Ascending aorta (tissue), 2 donors: Measurements from ENCODE around the gene CENPU. TPM values are rescaled to one million over a fixed set of nuclear protein-coding genes. Genes with fewer than 3 reads are reported as not detected.

Source experiments
- DNase-seq, 2 donors: peaks; one replicate each; pipeline ENCODE4 v3.0.0-alpha.2; 2019; ENCODE audit warnings: low spot score in 2 of 2
- H3K27ac ChIP-seq, 2 donors: fragments of 200-600 bp; sonication (generic); one replicate each; pipeline ENCODE4 v1.5.1; 2016 to 2017; ENCODE audit warnings: mild to moderate bottlenecking in 1 of 2
- H3K27me3 ChIP-seq: fragments of 200-600 bp; sonication (generic); one replicate; pipeline ENCODE4 v1.5.1; 2017
- H3K36me3 ChIP-seq, 2 donors: fragments of 200-600 bp; sonication (generic); one replicate each; pipeline ENCODE4 v1.5.1; 2016
- H3K4me1 ChIP-seq, 2 donors: fragments of 200-600 bp; sonication (generic); one replicate each; pipeline ENCODE4 v1.5.1; 2016 to 2017; ENCODE audit warnings: mild to moderate bottlenecking in 1 of 2
- H3K4me3 ChIP-seq, 2 donors: fragments of 200-600 bp; sonication (generic); one replicate each; pipeline ENCODE4 v1.5.1; 2016 to 2017; ENCODE audit warnings: mild to moderate bottlenecking in 1 of 2
- H3K9me3 ChIP-seq, 2 donors: fragments of 200-600 bp; sonication (generic); one replicate each; pipeline ENCODE4 v1.5.1; 2016
- intact Hi-C: fragments of 100-400 bp; cut with DNase I; formaldehyde crosslinking; loops from one replicate; pipeline ENCODE4 v1.15.1; 2023
- total RNA-seq: library from RNA; depleted of rRNA; stranded (reverse); fragments of >200 nt; gene quantifications from one replicate; pipeline ENCODE4 v1.1.0, GENCODE V29; 2016
- TF ChIP-seq, protein P1 (sequence below), 3 experiments: fragments of 200-600 bp in 2 of 3; fragments of 450-650 bp in 1 of 3; sonication (generic) in 2 of 3; IDR thresholded peaks; one replicate each; pipeline ENCODE4 v1.5.1; 2016 to 2019; ENCODE audit warnings: antibody characterized with exemption in 3 of 3, mild to moderate bottlenecking in 1 of 3, moderate library complexity in 1 of 3

CENPU gene
- total RNA-seq, 1 donor from 2014 or later = not detected

- no peak overlapping the region for H3K4me3 ChIP-seq
- intact Hi-C loops = no loop called here
- H3K4me1 ChIP-seq = no peaks in the 10 kb centered on the region
- no peaks in the 10 kb centered on the region for H3K27me3 ChIP-seq
- TF ChIP-seq, protein P1, sequence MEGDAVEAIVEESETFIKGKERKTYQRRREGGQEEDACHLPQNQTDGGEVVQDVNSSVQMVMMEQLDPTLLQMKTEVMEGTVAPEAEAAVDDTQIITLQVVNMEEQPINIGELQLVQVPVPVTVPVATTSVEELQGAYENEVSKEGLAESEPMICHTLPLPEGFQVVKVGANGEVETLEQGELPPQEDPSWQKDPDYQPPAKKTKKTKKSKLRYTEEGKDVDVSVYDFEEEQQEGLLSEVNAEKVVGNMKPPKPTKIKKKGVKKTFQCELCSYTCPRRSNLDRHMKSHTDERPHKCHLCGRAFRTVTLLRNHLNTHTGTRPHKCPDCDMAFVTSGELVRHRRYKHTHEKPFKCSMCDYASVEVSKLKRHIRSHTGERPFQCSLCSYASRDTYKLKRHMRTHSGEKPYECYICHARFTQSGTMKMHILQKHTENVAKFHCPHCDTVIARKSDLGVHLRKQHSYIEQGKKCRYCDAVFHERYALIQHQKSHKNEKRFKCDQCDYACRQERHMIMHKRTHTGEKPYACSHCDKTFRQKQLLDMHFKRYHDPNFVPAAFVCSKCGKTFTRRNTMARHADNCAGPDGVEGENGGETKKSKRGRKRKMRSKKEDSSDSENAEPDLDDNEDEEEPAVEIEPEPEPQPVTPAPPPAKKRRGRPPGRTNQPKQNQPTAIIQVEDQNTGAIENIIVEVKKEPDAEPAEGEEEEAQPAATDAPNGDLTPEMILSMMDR (IDR thresholded peaks at IDR 0.05) = no peak
- peak in 1 of 2 donors; percentile 51 for DNase-seq
- H3K27ac ChIP-seq = no peak overlapping the region
- no peaks in the 10 kb centered on the region for H3K9me3 ChIP-seq
- peaks cover 27 to 80% of the 10 kb centered on the region in 2 donors for H3K36me3 ChIP-seq
These were observed 26.8 kb upstream of the CENPU start for GRCh38 chr4:184760681-184761080.

DNA sequence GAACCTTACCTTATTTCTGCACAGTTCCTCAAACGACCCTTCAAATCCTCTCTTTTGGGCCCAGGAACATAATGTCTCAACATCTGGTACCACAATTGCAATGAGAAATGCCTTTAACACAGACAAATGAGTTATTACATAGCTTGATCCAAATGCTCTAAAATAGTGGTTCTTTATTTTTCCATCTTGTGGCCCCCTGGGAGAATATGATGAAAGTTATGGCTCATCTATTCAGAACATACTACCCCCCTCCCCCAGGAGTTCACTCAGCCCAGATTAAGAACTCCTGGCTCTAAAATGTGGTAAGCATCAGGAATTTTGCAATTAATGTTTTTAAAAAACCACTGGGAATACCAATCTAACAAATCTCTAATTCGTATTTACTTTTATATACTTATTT, 23.9 kb upstream of the CENPU start:
- no peak overlapping the region for H3K27ac ChIP-seq
- TF ChIP-seq, protein P1 (IDR thresholded peaks at IDR 0.05) = no peak
- intact Hi-C loops = no loop called here
- peaks cover 35 to 61% of the 10 kb centered on the region in 2 donors for H3K36me3 ChIP-seq
- no peaks in the 10 kb centered on the region for H3K4me1 ChIP-seq
- no peak overlapping the region for H3K4me3 ChIP-seq
- peak in 1 of 2 donors; percentile 37 for DNase-seq
- H3K9me3 ChIP-seq = no peaks in the 10 kb centered on the region
- no peaks in the 10 kb centered on the region for H3K27me3 ChIP-seq

- Histone ChIP-seq H3K4me3 (no peak overlapping the region), H3K36me3 (peaks cover 27 to 48% of the 10 kb centered on the region in 2 donors), H3K9me3 (no peaks in the 10 kb centered on the region), H3K27ac (peak overlapping the region in 1 of 2 donors; percentile 2), H3K4me1 (no peaks in the 10 kb centered on the region), H3K27me3 (no peaks in the 10 kb centered on the region)
- intact Hi-C loops = no loop called here
- peak in 1 of 2 donors; percentile 65 for DNase-seq
- TF ChIP-seq, protein P1 (IDR thresholded peaks at IDR 0.05) = no peak
These were observed 22.5 kb upstream of the CENPU start for GRCh38 chr4:184756399-184756798.

- Histone ChIP-seq H3K4me3 (no peak overlapping the region), H3K36me3 (peaks cover 19 to 38% of the 10 kb centered on the region in 2 donors), H3K4me1 (no peaks in the 10 kb centered on the region), H3K27me3 (no peaks in the 10 kb centered on the region), H3K9me3 (no peaks in the 10 kb centered on the region), H3K27ac (no peak overlapping the region)
- intact Hi-C loops = no loop called here
- TF ChIP-seq, protein P1 (IDR thresholded peaks at IDR 0.05) = no peak
- peak in 1 of 2 donors; percentile 61 for DNase-seq
These were observed 21.4 kb upstream of the CENPU start for GRCh38 chr4:184755278-184755677.

DNA sequence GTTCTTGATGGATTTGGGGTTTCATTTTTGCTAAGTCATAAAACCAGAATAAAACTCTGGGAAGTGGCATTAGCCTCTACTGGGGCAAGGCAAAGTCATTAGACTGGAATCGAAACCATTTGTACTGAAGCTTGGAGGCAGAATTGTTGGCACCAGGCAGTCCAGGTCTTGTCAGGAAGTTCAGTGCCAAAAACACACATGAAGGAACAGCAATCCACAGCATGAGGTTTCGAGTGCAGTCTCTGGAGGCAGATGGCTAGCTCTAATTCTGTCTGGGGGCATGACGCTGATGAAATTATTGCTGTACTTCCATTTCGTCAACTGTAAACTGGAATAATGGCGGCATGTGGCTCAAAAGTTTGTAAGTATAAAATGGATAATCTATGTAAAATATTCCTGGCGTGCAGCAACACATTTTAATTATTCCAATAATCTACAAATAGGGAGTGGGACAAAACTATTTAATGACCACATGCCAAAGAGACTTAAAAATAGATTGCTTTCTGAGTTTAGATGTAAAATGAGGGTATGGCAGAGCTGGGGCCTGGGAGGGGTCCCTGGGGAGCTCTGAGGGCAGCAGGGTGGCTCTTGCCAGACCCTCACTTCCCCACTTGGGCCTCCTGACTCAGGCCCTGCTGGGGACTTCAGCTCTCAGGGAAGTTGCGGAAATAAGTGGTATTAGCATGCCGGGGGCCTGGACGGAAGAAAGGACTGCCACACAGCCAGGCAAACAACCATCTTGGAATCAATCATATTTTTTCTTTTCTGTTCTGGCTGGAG, 18.8 kb upstream of the CENPU start:
- H3K27ac ChIP-seq = no peak overlapping the region
- intact Hi-C loops = no loop called here
- H3K4me1 ChIP-seq = peaks cover 0 to 8% of the 10 kb centered on the region in 2 donors
- TF ChIP-seq, protein P1 (IDR thresholded peaks at IDR 0.05) = no peak
- H3K27me3 ChIP-seq = no peaks in the 10 kb centered on the region
- no peak overlapping the region for H3K4me3 ChIP-seq
- H3K9me3 ChIP-seq = no peaks in the 10 kb centered on the region
- peaks cover 15 to 31% of the 10 kb centered on the region in 2 donors for H3K36me3 ChIP-seq
- no peak for DNase-seq
